ENCODE data around the gene SPATA2L. TPM values are rescaled to one million over a fixed set of nuclear protein-coding genes. Genes with fewer than 3 reads are reported as not detected.

SPATA2L gene
- total RNA-seq, 1 donor from 2014 or later, result 10.8 TPM

DNA sequence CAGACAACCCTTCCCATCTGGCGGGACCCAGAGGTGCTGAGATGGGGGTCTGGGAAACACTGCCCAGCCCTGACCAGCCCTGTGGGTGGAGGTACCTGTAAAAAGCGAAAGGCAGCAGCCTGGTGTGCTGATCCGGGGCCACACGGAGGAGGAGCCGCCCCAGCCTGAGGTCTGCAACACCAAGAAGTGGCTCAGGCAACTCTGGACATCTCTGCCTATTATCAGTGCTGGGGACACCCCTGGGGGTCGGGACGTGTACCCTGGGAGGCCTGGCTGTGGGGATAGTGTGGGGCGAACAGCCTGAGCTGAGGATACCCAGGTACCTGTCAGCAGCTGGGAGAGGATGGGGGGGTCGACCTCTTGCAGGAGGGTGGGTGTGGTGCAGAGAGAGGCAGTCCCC is 37.9 kb upstream of the SPATA2L start:
- no peak overlapping the region for H2AFZ ChIP-seq (ENCODE audit: low read depth, low read length)
- H3K9ac ChIP-seq (ENCODE audit: low read length), result no peak overlapping the region
- no peaks in the 10 kb centered on the region for H3K27me3 ChIP-seq (ENCODE audit: insufficient read depth, low read length)
- H3K4me3 ChIP-seq (ENCODE audit: insufficient read depth, low read depth, low read length), result no peak overlapping the region
- no peak overlapping the region for H3K4me3 Mint-ChIP-seq (ENCODE audit: unreplicated experiment)
- H3K4me2 ChIP-seq (ENCODE audit: low read length), result no peak overlapping the region
- H3K27ac ChIP-seq (ENCODE audit: low read depth, low read length), result no peak overlapping the region
- peaks cover 5% of the 10 kb centered on the region for H3K36me3 Mint-ChIP-seq (ENCODE audit: low read depth, unreplicated experiment)
- DNase-seq (ENCODE audit: low read depth) (no peak), FAIRE-seq (no peak)
- H3K4me1 Mint-ChIP-seq (ENCODE audit: low read depth, unreplicated experiment), result peaks cover 2% of the 10 kb centered on the region
- no peaks in the 10 kb centered on the region for H3K9me3 ChIP-seq (ENCODE audit: insufficient read depth, low read depth, low read length)
- no peak overlapping the region for H3K27ac Mint-ChIP-seq (ENCODE audit: unreplicated experiment)
- H3K36me3 ChIP-seq (ENCODE audit: insufficient read depth, low read length), result peaks cover 44% of the 10 kb centered on the region
- peaks cover 35% of the 10 kb centered on the region for H4K20me1 ChIP-seq (ENCODE audit: insufficient read depth, low read length)
- no peak for TF ChIP-seq EZH2 (IDR thresholded peaks at IDR 0.05; ENCODE audit: insufficient read depth, low read length)
- TF ChIP-seq, protein P1, sequence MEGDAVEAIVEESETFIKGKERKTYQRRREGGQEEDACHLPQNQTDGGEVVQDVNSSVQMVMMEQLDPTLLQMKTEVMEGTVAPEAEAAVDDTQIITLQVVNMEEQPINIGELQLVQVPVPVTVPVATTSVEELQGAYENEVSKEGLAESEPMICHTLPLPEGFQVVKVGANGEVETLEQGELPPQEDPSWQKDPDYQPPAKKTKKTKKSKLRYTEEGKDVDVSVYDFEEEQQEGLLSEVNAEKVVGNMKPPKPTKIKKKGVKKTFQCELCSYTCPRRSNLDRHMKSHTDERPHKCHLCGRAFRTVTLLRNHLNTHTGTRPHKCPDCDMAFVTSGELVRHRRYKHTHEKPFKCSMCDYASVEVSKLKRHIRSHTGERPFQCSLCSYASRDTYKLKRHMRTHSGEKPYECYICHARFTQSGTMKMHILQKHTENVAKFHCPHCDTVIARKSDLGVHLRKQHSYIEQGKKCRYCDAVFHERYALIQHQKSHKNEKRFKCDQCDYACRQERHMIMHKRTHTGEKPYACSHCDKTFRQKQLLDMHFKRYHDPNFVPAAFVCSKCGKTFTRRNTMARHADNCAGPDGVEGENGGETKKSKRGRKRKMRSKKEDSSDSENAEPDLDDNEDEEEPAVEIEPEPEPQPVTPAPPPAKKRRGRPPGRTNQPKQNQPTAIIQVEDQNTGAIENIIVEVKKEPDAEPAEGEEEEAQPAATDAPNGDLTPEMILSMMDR (IDR thresholded peaks at IDR 0.05; ENCODE audit: insufficient read depth, low read depth, low read length), result no peak
- H3K27me3 Mint-ChIP-seq (ENCODE audit: low read depth, unreplicated experiment), result no peaks in the 10 kb centered on the region
- no peaks in the 10 kb centered on the region for H3K79me2 ChIP-seq (ENCODE audit: insufficient read depth, low read length)
- no peaks in the 10 kb centered on the region for H3K9me3 Mint-ChIP-seq (ENCODE audit: unreplicated experiment)
- no peaks in the 10 kb centered on the region for H3K4me1 ChIP-seq (ENCODE audit: insufficient read depth, low read length)

DNA sequence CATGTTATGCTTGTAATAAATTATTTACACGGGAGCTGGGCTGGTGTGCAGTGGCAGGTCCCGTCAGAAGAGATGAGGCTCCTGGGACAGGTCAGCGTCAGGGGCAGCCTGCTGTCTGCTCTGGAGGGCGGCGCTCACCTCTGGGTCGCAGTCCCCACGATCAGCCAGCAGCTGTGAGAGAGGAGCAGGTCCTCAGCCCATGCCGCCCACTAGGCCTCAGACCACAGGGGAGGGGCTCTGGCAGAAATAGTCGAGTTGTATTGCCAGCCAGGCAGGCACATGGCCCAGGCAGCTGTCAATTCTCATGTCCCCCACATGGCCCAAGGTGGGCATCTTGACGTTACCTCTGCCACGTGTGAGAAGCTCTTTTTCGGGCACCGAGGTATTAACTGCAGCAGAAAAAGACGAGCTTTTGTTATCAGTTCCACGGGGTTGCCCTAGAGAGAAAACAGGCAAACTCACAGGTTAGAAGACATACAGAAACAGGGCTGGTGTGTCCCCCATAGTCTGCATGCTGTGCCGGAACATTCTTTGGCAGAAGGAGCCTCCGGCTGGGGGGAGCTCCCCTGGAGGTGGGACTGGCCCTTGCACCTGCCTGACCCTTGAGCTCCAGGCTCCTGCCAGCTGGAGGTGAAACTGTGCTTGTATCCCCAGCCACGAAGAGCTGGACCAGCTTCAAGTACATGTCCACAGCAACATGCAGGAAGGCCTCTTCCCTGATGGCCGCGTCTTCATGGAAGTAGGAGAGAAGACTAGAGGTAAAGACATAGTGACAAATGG is 37.2 kb upstream of the SPATA2L start:
- FAIRE-seq, result no peak
- Histone ChIP-seq H3K4me1 (ENCODE audit: insufficient read depth, low read length) (no peaks in the 10 kb centered on the region), H4K20me1 (ENCODE audit: insufficient read depth, low read length) (peaks cover 39% of the 10 kb centered on the region)

DNA sequence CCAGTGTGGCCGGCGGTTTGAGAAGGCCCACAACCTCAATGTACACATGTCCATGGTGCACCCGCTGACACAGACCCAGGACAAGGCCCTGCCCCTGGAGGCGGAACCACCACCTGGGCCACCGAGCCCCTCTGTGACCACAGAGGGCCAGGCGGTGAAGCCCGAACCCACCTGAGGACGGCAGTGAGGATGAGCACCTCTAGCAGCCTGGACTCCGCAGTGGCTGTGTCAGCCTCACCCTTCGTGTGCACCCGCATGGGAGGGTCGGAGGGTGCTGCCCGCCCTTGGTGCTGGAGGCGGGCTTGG is 36.5 kb upstream of the SPATA2L start:
- H3K36me3 ChIP-seq (ENCODE audit: insufficient read depth, low read length), result peaks cover 55% of the 10 kb centered on the region
- peaks cover 9% of the 10 kb centered on the region for H3K36me3 Mint-ChIP-seq (ENCODE audit: low read depth, unreplicated experiment)

More for the DNA sequence above, 37.2 kb upstream of the SPATA2L start:
- no peak overlapping the region for H2AFZ ChIP-seq (ENCODE audit: low read depth, low read length)
- Mint-ChIP-seq H3K4me3 (ENCODE audit: unreplicated experiment) (no peak overlapping the region), H3K9me3 (ENCODE audit: unreplicated experiment) (no peaks in the 10 kb centered on the region), H3K27ac (ENCODE audit: unreplicated experiment) (no peak overlapping the region), H3K27me3 (ENCODE audit: low read depth, unreplicated experiment) (no peaks in the 10 kb centered on the region), H3K36me3 (ENCODE audit: low read depth, unreplicated experiment) (peaks cover 9% of the 10 kb centered on the region), H3K4me1 (ENCODE audit: low read depth, unreplicated experiment) (peaks cover 2% of the 10 kb centered on the region)
- H3K4me2 ChIP-seq (ENCODE audit: low read length), result no peak overlapping the region
- DNase-seq (ENCODE audit: low read depth), result no peak
- H3K27ac ChIP-seq (ENCODE audit: low read depth, low read length), result no peak overlapping the region
- TF ChIP-seq, protein P1 (IDR thresholded peaks at IDR 0.05; ENCODE audit: insufficient read depth, low read depth, low read length), result no peak
- TF ChIP-seq EZH2 (IDR thresholded peaks at IDR 0.05; ENCODE audit: insufficient read depth, low read length), result no peak
- no peaks in the 10 kb centered on the region for H3K27me3 ChIP-seq (ENCODE audit: insufficient read depth, low read length)
- no peak overlapping the region for H3K9ac ChIP-seq (ENCODE audit: low read length)
- H3K4me3 ChIP-seq (ENCODE audit: insufficient read depth, low read depth, low read length), result no peak overlapping the region
- no peaks in the 10 kb centered on the region for H3K79me2 ChIP-seq (ENCODE audit: insufficient read depth, low read length)
- H3K36me3 ChIP-seq (ENCODE audit: insufficient read depth, low read length), result peaks cover 48% of the 10 kb centered on the region
- H3K9me3 ChIP-seq (ENCODE audit: insufficient read depth, low read depth, low read length), result no peaks in the 10 kb centered on the region

More for the DNA sequence above, 36.5 kb upstream of the SPATA2L start:
- Histone ChIP-seq H3K4me2 (ENCODE audit: low read length) (no peak overlapping the region), H3K9me3 (ENCODE audit: insufficient read depth, low read depth, low read length) (no peaks in the 10 kb centered on the region), H3K4me1 (ENCODE audit: insufficient read depth, low read length) (no peaks in the 10 kb centered on the region), H2AFZ (ENCODE audit: low read depth, low read length) (no peak overlapping the region), H3K27ac (ENCODE audit: low read depth, low read length) (no peak overlapping the region), H3K9ac (ENCODE audit: low read length) (no peak overlapping the region), H4K20me1 (ENCODE audit: insufficient read depth, low read length) (peaks cover 45% of the 10 kb centered on the region), H3K4me3 (ENCODE audit: insufficient read depth, low read depth, low read length) (no peak overlapping the region), H3K79me2 (ENCODE audit: insufficient read depth, low read length) (no peaks in the 10 kb centered on the region), H3K27me3 (ENCODE audit: insufficient read depth, low read length) (no peaks in the 10 kb centered on the region)
- Mint-ChIP-seq H3K4me1 (ENCODE audit: low read depth, unreplicated experiment) (no peaks in the 10 kb centered on the region), H3K4me3 (ENCODE audit: unreplicated experiment) (no peak overlapping the region), H3K27ac (ENCODE audit: unreplicated experiment) (no peak overlapping the region), H3K9me3 (ENCODE audit: unreplicated experiment) (no peaks in the 10 kb centered on the region), H3K27me3 (ENCODE audit: low read depth, unreplicated experiment) (no peaks in the 10 kb centered on the region)
- FAIRE-seq (no peak), DNase-seq (ENCODE audit: low read depth) (no peak)
- TF ChIP-seq, protein P1 (IDR thresholded peaks at IDR 0.05; ENCODE audit: insufficient read depth, low read depth, low read length), result no peak
- TF ChIP-seq EZH2 (IDR thresholded peaks at IDR 0.05; ENCODE audit: insufficient read depth, low read length), result no peak
